ENCODE results near the gene ZNF451. TPM values are rescaled to one million over a fixed set of nuclear protein-coding genes. Genes with fewer than 3 reads are reported as not detected.

The ZNF451 gene
- total RNA-seq, 1 experiment from 2014 or later: 16.9 TPM

DNA sequence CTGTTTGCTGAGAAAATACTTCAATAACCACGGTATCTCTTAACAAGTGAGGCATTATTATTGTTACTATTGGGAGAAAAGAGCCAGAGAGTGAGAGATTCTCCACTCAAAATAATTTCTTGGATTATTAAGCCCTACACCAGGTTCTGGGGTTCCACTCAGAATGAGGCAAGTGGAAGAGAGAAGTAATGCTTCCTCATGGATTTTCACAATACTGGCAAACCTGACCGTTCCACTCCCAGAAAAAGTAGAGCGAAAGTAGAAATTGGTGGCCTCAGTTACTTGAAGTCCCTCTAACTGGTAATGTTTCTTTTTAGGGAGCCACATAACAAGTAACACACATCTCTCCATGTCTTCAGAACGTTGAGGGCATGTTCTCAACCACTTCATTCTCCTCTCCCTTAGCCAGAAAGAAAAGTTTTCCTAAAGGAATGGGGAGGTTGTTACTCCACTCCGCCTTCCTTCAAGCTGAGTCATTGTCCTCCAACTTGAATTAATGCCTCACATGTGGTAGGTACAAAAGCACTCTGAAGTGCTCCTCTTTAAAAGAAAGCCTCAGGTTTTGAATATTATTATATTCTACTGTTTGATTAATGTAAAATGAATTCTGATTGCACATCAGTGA lies 84.0 kb downstream of the ZNF451 start:
- no peaks in the 10 kb centered on the region for H3K9me3 ChIP-seq
- H3K4me3 ChIP-seq: peak overlapping the region; percentile 68
- H3K36me3 ChIP-seq: peaks cover 19% of the 10 kb centered on the region
- DNase-seq: peak; percentile 8
- no peaks in the 10 kb centered on the region for H3K27me3 ChIP-seq

GRCh38 chr6:57174511-57174907 lies 84.5 kb downstream of the ZNF451 start:
- Histone ChIP-seq H3K36me3 (peaks cover 19% of the 10 kb centered on the region), H3K9me3 (no peaks in the 10 kb centered on the region), H3K27me3 (no peaks in the 10 kb centered on the region), H3K4me3 (peak overlapping the region; percentile 68)
- DNase-seq: no peak

DNA sequence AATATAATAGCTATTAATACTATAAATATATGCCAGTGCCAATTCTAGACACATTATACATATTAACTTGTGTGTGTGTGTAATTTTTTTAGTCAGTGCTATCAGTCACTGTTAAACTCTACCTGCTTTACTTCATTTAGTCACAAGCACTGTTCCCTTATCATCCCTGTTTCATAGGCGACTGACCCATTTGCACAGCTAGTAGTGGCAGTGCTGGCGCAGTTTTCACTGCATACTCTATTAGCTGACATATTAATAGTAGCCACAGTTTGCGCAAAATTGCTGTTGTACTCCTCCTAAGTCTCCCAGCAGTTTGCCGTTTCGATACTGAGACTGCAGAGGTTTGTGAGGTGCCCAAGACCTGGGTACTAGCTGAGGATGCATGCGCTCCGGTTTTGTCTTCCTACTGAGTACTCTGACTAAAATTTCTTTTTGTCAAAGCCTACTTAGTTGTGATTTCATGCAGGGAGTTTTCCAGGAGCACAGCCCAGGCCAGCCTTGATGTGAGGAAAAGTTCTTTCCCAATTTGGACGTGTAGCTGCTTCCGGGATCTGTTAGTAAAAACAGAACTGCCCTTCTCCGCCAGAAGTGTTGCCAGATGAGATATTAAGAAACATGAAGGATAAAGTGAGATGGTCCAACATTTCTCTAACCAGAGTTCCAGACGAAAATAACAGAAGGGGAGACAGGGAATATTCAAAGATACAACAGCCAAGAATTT lies 87.7 kb downstream of the ZNF451 start:
- Histone ChIP-seq H3K36me3 (peaks cover 30% of the 10 kb centered on the region), H3K4me3 (no peak overlapping the region), H3K9me3 (no peaks in the 10 kb centered on the region), H3K27me3 (no peaks in the 10 kb centered on the region)
- DNase-seq: no peak

DNA sequence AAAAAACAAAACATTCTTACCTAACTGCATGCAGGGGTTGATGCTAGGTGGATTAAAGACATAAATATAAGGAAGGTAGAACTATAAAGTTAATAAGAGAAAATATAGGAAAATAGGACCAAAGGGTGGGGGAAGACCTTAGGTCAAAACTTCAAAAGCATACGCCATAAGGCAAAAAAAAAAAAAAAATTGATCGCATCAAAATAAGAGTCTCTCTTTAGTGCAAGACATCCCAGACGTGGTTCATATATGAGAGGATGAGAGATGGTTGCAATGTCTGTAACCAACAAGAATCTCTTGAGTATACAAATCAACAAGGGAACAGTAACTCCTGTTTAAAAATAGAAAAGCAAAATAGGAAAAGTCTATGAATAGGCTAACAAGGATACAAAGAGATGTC lies 90.6 kb downstream of the ZNF451 start:
- peaks cover 49% of the 10 kb centered on the region for H3K36me3 ChIP-seq
- DNase-seq: no peak
- no peaks in the 10 kb centered on the region for H3K27me3 ChIP-seq
- no peaks in the 10 kb centered on the region for H3K9me3 ChIP-seq
- H3K4me3 ChIP-seq: no peak overlapping the region

DNA sequence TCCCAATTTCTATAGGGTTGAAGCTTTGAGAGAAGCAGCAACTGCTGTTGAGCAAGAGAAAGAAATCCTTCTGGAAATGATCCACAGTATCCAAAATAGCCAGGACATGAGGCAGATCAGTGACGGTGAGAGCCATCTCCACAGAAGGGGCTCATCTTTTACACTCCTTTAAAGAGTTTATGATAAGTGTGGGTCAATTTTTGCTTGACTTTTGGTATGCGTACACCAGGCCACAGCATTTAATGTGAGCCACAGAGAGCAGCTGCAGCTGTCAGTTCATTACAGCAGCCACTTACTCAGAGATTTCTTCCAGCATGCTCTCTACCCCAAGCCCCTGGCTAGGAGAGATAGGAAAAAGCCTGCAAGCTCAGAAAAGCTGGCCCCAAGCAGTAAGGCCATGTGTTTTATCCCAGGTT lies 92.0 kb downstream of the ZNF451 start:
- H3K4me3 ChIP-seq: no peak overlapping the region
- no peaks in the 10 kb centered on the region for H3K9me3 ChIP-seq
- no peaks in the 10 kb centered on the region for H3K27me3 ChIP-seq
- peaks cover 50% of the 10 kb centered on the region for H3K36me3 ChIP-seq
- DNase-seq: no peak

DNA sequence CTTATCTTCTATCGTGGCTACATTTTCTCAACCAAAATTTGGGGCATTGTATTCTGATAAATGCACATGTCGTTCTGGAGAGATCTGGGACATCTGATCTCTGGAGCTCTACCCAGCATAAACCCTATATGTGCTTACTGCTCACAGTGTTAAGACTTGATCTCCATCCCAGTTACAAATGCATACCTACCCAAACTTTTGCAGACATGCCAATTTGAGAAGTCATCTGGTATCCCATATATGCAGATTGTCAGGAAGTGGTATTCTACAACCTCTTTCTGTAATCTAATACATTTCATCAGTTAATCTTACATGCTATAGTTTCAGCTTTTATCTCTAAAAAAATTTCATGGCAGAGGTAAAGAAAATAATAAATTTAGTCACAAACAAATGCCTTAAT lies 93.3 kb downstream of the ZNF451 start:
- no peak for DNase-seq
- Histone ChIP-seq H3K4me3 (no peak overlapping the region), H3K36me3 (peaks cover 54% of the 10 kb centered on the region), H3K9me3 (no peaks in the 10 kb centered on the region), H3K27me3 (no peaks in the 10 kb centered on the region)

GRCh38 chr6:57190140-57190539 lies 100.2 kb downstream of the ZNF451 start:
- no peaks in the 10 kb centered on the region for H3K9me3 ChIP-seq
- H3K27me3 ChIP-seq: no peaks in the 10 kb centered on the region
- H3K4me3 ChIP-seq: no peak overlapping the region
- DNase-seq: no peak
- peaks cover 50% of the 10 kb centered on the region for H3K36me3 ChIP-seq

DNA sequence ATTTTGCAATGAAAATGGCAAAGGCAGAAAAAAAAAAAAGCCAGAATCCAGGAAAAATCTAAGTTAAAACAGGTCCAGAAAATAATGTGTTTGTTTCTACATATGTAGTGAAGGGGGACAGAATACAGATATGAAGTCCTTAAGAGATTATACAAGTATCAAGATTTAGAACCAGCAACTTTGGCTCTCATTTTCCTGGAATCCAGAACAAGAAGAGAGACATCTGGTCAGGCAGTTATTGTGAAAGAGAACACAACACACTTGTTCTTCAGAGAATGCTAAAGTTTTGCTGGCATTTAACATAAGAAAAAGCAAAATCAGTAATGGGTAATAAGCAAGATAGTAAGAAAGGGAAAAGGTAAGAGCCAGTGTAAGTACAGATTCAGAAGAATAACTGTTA lies 103.2 kb downstream of the ZNF451 start:
- peaks cover 34% of the 10 kb centered on the region for H3K36me3 ChIP-seq

GRCh38 chr6:57195457-57195856 lies 105.5 kb downstream of the ZNF451 start:
- H3K27me3 ChIP-seq: no peaks in the 10 kb centered on the region
- no peak overlapping the region for H3K4me3 ChIP-seq
- DNase-seq: no peak
- H3K36me3 ChIP-seq: peaks cover 19% of the 10 kb centered on the region
- no peaks in the 10 kb centered on the region for H3K9me3 ChIP-seq

More for the DNA sequence above, 103.2 kb downstream of the ZNF451 start:
- H3K4me3 ChIP-seq: no peak overlapping the region
- H3K27me3 ChIP-seq: no peaks in the 10 kb centered on the region
- no peaks in the 10 kb centered on the region for H3K9me3 ChIP-seq
- no peak for DNase-seq

DNA sequence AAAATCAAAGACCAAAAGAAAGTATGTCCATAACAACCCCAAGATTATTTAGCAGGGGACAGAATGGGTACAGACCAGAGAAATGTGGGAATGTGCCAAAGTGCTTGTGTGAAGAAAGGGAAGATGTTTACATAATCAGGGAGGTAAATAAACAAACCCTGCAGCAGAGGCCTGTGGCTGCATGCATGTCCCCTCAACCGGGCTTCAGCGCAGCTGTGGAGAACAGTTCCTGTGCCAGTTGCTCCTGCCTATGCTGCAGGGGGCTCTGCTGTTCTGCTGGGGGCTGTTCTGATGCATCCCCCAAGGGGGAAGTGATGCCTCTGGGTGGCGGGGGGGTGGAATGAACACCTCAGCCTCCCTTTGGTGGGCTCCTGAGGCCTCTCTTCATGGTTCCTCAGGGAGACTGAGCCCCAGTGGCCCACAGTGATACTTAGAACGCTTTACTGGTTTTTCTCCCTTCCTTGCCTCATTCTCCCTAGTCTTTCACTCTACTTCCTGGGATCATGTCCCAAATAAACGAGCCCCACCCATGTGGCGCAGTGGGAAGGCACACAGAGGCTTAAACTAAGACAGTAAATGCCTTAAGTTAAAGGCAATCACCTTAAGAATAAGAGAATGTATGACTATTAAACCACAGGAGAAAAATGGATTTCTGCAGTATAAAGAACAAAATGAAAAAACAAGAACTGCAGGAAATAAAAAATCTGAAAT lies 109.1 kb downstream of the ZNF451 start:
- Histone ChIP-seq H3K4me3 (no peak overlapping the region), H3K36me3 (peaks cover 6% of the 10 kb centered on the region), H3K9me3 (no peaks in the 10 kb centered on the region), H3K27me3 (no peaks in the 10 kb centered on the region)
- DNase-seq: peak; percentile 4

GRCh38 chr6:57201718-57202117 lies 111.7 kb downstream of the ZNF451 start:
- no peak for DNase-seq
- H3K36me3 ChIP-seq: peaks cover 5% of the 10 kb centered on the region
- no peak overlapping the region for H3K4me3 ChIP-seq
- H3K27me3 ChIP-seq: no peaks in the 10 kb centered on the region
- H3K9me3 ChIP-seq: no peaks in the 10 kb centered on the region

DNA sequence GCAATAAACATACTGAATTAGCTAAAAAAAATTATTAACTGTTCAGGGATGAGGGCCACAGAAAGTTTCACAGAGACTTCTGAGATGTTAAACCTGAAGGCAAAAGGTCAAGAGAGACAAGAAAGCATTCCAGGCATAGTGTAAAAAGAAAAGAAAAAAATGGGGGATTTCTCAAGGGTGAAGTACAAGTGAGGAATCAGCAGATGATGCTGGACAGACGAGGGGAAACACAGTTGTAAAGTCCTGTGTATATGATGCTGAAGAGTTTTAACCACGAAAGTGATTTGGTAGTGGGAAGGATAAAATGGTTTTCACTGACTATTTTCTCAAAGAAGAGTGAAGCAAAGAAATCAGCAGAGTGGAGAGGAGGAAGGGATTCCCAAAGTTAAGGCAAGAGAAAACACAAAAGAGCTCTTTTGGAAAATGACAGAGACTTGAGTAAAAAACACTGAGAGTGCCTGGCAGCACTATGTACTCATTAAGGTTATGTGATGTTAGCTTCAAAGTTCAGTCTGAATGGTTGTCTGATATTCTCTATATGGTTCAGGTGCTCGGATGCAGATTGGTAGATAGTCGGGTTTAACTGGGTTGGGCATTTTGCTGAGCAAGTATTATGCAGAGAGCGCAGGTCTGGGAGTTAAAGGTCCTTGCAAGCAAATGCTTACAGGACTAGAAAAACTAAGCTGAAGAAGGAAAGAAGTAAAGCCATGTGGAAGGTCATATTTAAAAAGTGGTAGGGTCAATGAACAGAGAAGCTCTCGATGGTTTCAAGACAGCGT lies 115.8 kb downstream of the ZNF451 start:
- Histone ChIP-seq H3K27me3 (no peaks in the 10 kb centered on the region), H3K36me3 (peaks cover 9% of the 10 kb centered on the region), H3K4me3 (no peak overlapping the region), H3K9me3 (no peaks in the 10 kb centered on the region)
- no peak for DNase-seq

DNA sequence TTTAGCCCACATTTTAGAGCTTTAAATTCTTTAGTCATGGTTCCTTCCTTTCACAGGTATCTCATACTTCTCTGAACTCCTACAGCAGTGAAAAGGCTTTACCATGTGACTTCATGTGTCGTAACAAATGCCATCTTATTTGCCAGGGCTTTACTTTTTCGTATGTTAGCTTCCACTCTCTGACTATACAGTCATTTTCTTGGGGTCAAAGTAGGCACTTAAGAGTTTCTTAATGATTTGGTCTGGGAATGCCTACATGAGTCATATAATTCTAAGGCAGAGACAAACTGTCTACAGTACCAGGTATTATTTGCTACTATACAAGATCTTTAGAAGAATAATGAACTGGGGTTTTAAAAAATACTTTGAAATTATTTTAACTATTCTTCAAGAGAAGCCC lies 117.2 kb downstream of the ZNF451 start:
- H3K36me3 ChIP-seq: peaks cover 7% of the 10 kb centered on the region
- no peaks in the 10 kb centered on the region for H3K9me3 ChIP-seq
- no peak for DNase-seq
- no peaks in the 10 kb centered on the region for H3K27me3 ChIP-seq
- H3K4me3 ChIP-seq: no peak overlapping the region

GRCh38 chr6:57207872-57208271 lies 117.9 kb downstream of the ZNF451 start:
- H3K36me3 ChIP-seq: peaks cover 7% of the 10 kb centered on the region
- no peaks in the 10 kb centered on the region for H3K9me3 ChIP-seq
- no peak for DNase-seq
- H3K4me3 ChIP-seq: no peak overlapping the region
- no peaks in the 10 kb centered on the region for H3K27me3 ChIP-seq

DNA sequence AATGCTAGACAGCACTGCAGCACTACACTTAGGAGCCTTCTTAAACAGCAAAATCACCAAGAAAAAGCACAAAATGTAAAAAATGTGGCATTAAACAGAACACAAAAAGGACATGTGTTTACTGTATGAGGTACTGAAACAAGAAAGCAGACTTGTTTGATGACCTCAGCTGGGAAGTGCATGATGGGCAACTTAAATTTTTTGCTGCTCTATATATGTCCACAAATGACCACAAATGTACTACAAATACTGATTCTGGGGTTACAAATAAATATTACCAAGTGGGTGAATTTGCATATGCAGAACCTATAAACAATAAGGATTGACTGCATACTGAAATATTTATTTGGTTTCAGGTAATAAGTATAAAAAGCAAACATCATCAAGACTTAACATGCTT lies 119.0 kb downstream of the ZNF451 start:
- no peak for DNase-seq
- Histone ChIP-seq H3K36me3 (peaks cover 7% of the 10 kb centered on the region), H3K27me3 (no peaks in the 10 kb centered on the region), H3K4me3 (no peak overlapping the region), H3K9me3 (no peaks in the 10 kb centered on the region)

DNA sequence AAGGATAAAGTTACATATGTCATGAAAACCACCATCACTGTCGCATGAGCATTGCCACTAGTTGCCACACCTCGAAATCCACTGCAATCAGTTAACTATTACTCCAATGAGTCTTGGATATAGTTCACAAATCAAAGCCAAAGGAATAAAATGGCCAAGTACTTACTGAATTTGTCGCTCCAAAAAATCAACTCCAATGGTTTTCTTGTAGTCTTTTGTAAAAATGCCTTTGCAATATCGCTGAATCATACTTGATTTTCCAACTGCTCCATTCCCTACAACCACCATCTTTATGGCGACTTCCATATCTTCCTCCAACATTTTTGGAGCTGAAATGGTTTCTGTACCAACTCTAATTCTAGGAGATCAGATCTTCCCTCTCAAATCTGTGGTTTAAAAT lies 120.1 kb downstream of the ZNF451 start:
- Histone ChIP-seq H3K36me3 (peaks cover 12% of the 10 kb centered on the region; the same call in 1 of the 2 replicates), H3K27me3 (no peaks in the 10 kb centered on the region), H3K4me3 (no peak overlapping the region), H3K9me3 (0 out of 2 replicates have a peak, but pooled peaks cover under 1% of the 10 kb centered on the region)
- DNase-seq: no peak

GRCh38 chr6:57215260-57215659 lies 125.3 kb downstream of the ZNF451 start:
- no peaks in the 10 kb centered on the region for H3K27me3 ChIP-seq
- H3K36me3 ChIP-seq: peaks cover 22% of the 10 kb centered on the region
- H3K4me3 ChIP-seq: no peak overlapping the region
- H3K9me3 ChIP-seq: peaks cover 13% of the 10 kb centered on the region
- no peak for DNase-seq

Data from MG63 (cell line).